Aorta (tissue), 5 donors: Measurements from ENCODE around the gene RXFP4. TPM values are rescaled to one million over a fixed set of nuclear protein-coding genes. Genes with fewer than 3 reads are reported as not detected.

ENCODE experiments used
- ATAC-seq: fragments of 200-7000 bp; cut with Tn5 transposase; one replicate; pipeline ENCODE4 v1.9.1; 2022; ENCODE audit warnings: moderate library complexity; ENCODE audit not compliant: low FRiP score
- DNase-seq, 2 donors: peaks; one replicate each; pipeline ENCODE4 v3.0.0-alpha.2; 2020
- H3K27ac ChIP-seq, 2 donors: one replicate each; pipeline ENCODE4 v1.5.1; 2013; ENCODE audit warnings: low read length in 2 of 2, mild to moderate bottlenecking in 2 of 2, moderate library complexity in 2 of 2, control low read depth in 1 of 2, inconsistent platforms in 1 of 2, low read depth in 1 of 2
- H3K27me3 ChIP-seq, 2 donors: one replicate each; pipeline ENCODE4 v1.6.1; 2013; ENCODE audit warnings: control low read depth in 1 of 2, low read length in 1 of 2, mild to moderate bottlenecking in 1 of 2, moderate library complexity in 1 of 2; ENCODE audit not compliant: insufficient read depth in 2 of 2, control insufficient read depth in 1 of 2
- H3K36me3 ChIP-seq, 2 donors: one replicate each; pipeline ENCODE4 v1.6.1; 2013; ENCODE audit warnings: control low read depth in 1 of 2, low read length in 1 of 2, mild to moderate bottlenecking in 1 of 2; ENCODE audit not compliant: insufficient read depth in 2 of 2, control insufficient read depth in 1 of 2
- H3K4me1 ChIP-seq, 2 donors: one replicate each; pipeline ENCODE4 v1.6.1; 2013; ENCODE audit warnings: low read length in 2 of 2, control low read depth in 1 of 2, mild to moderate bottlenecking in 1 of 2, moderate library complexity in 1 of 2; ENCODE audit not compliant: insufficient read depth in 2 of 2, control insufficient read depth in 1 of 2
- H3K4me3 ChIP-seq, 2 donors: one replicate each; pipeline ENCODE4 v1.5.1; 2013; ENCODE audit warnings: low read length in 2 of 2, control low read depth in 1 of 2, mild to moderate bottlenecking in 1 of 2
- H3K9me3 ChIP-seq: one replicate; pipeline ENCODE4 v1.6.1; 2013; ENCODE audit warnings: mild to moderate bottlenecking, low read length; ENCODE audit not compliant: control insufficient read depth
- WGBS, 2 donors: extraction: QIAGEN DNeasy Blood & Tissue Kit; methylation state at CpG; one replicate each; pipeline ENCODE4 v1.1.7; 2013; 5-methylcytosine and 5-hydroxymethylcytosine counted together
- intact Hi-C, 2 donors: fragments of 100-400 bp; cut with DNase I; formaldehyde crosslinking; loops; one replicate each; pipeline versions ENCODE4 v1.14.2 to v1.15.0; 2022
- polyA plus RNA-seq, 2 donors: library from polyadenylated mRNA; stranded (reverse); fragments of 200-250 nt; gene quantifications; one replicate each; pipeline ENCODE4 v1.2.3, GENCODE V29; 2013
- total RNA-seq, 2 donors: library from RNA; stranded (reverse); fragmentation: NEBNext Ultra II Directional; extraction: Animal tissue kit (Norgen Biotek cat#: 25700); gene quantifications; one replicate each; pipeline ENCODE4 v1.2.1, GENCODE V29; 2021
- donor health status: healthy with polysubstance abuse.
- donor health status: Bipolar disorder and iron deficiency.
- donor health status: DM: no; HTN: no; CAD: no.
- donor health status: DM: no; HTN: no; CAD: no.
- donor health status: DM: yes; HTN: yes; CAD: no.

RXFP4 gene
- total and polyA plus RNA-seq, 4 donors, result not detected

DNA sequence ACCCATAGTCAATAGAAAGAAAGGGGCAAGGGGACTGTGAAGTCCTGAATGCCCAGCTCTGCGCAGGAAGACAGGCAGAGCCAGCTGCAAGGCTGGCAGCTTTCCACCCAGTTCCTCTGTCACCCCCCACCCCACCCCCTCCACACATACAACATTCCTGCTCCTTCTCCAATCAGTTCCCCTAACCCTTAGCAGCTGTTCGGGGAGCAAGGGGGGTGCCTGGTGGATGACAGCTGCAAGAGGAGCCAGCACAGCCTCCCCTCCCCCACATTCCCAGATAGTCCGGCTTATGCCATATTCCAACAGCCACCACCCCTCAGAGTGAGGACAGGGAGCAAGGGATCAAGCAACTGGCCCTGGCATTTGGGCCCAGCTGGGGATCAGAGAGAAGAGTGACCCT, 27.2 kb downstream of the RXFP4 start:
- intact Hi-C loops, result no loop called here
- peaks cover 0 to 9% of the 10 kb centered on the region in 2 donors for H3K36me3 ChIP-seq
- 7 to 8% methylated on average over 3 of the region's 3 CpGs for WGBS, 2 donors

DNA sequence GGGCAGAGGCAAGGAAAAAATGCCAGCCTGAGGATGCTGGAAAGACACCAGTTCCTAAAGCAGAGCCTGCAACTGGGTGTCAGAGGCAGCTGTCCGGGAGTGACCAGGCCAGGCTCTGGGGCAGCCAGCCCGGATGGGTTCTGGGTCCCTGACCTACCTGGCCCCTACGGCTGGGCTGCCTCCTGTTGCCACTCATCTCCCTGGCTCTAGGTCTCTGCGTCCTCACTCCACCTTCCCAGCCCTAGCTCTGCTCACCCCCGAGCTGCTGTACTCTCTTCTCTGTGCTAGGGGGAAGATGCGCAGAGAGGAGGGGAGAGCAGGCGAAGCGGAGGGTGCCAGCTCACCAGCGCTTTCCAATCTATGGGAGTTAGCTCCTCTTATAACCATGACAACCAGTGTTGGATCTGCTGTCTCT, 27.9 kb downstream of the RXFP4 start:
- Histone ChIP-seq H3K27me3 (no peaks in the 10 kb centered on the region), H3K9me3 (no peaks in the 10 kb centered on the region), H3K36me3 (peaks cover 0 to 7% of the 10 kb centered on the region in 2 donors), H3K4me1 (no peaks in the 10 kb centered on the region), H3K4me3 (no peak overlapping the region), H3K27ac (peak overlapping the region; percentile 20 to 37)
- intact Hi-C loops, result no loop called here
- DNase-seq (no peak), ATAC-seq (no peak)
- 59 to 61% methylated on average over 8 to 9 of the region's 9 CpGs for WGBS, 2 donors

More for the DNA sequence above, 27.2 kb downstream of the RXFP4 start:
- peak overlapping the region in 1 of 2 donors; percentile 65 for H3K27ac ChIP-seq
- H3K4me1 ChIP-seq, result no peaks in the 10 kb centered on the region
- DNase-seq (no peak), ATAC-seq (no peak)
- H3K9me3 ChIP-seq, result no peaks in the 10 kb centered on the region
- H3K27me3 ChIP-seq, result no peaks in the 10 kb centered on the region
- H3K4me3 ChIP-seq, result no peak overlapping the region

DNA sequence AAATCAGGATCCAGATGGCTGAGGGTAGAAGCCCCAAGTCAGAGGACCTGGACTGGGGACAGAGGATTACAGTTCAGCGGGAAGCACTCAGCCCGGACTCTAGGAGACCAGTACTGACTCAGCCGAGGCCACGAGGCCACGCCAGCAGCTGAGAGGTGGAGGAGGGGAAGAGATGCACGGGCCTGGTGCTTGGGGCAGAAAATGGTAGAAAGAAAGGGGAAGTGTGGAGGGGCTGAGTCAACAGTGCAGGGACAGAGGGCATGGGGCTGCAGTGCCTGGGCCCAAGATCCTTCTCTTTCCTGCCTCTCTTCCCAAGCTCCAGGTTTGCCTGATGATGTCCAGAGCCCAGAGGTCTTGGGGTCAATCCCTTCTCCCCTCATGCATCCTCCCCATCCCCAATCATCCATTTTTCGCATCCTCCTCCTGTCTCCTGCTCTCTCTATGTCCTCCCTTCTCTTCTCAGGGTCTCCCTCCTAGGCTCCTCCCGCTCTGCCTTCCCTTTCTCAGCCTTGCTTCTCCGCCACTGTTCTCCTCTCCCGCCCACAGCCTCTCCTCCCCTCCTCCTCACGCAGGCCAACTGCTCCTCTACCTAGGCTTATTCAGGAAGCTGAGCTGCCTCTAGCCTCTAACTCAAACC, 29.2 kb downstream of the RXFP4 start:
- H3K36me3 ChIP-seq, result peaks cover 0 to 2% of the 10 kb centered on the region in 2 donors
- H3K9me3 ChIP-seq, result no peaks in the 10 kb centered on the region
- peak; percentile 73 for ATAC-seq
- H3K4me1 ChIP-seq, result no peaks in the 10 kb centered on the region
- peak overlapping the region in 1 of 2 donors; percentile 58 for H3K27ac ChIP-seq
- DNase-seq, result peak; percentile 90 to 92
- H3K27me3 ChIP-seq, result no peaks in the 10 kb centered on the region
- intact Hi-C loops, result loop anchor here in 1 of 2 donors (10.0 kb wide), 1 partner anchor 154 kb away; no protein-coding TSS in a partner anchor
- no peak overlapping the region for H3K4me3 ChIP-seq
- WGBS, 2 donors, result 10 to 14% methylated on average over 11 of the region's 11 CpGs

DNA sequence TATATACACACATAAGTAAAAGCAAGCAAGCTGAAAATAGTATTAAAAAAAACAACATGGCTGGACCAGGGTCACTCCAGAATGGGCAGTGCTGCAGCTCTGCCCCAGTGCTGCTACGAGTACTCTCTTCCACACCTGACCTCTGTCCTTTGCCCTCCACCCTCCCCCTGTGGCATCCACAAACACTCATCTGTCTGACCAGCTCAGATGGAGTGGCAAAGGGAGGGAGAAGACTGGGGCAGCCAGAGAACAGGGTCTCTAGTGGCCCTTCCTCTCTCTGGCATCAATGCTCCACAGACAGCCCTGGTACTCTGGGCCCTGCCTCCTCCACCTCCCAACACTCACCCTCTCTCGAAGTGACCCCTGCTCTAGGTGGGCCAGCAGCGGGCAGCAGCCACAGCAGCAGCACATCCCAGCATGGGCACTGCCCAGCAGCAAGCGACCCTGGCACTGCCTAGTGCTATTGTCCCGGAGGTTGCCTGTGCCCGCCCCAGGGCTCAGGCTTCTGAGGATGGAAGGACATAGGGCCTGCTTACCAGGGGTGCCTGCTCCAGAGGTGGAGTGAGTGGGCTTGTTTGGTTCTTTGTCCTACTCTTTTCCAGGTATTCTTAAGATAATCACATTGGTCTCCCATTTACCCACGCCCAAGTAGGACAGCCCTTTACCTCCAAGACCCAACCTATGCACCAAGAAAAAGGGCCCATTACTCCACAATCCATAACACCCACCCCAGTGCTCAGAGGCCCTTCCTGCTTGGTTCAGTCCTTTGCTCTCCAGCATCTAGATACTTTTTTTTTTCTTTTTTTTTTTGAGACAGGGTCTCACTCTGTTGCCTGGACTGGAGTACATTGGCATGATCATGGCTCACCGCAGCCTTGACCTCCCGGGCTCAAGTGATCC, 30.7 kb downstream of the RXFP4 start:
- intact Hi-C loops, result loop anchor here in 1 of 2 donors (10.0 kb wide), 1 partner anchor 153 kb away; no protein-coding TSS in a partner anchor
- no peak for ATAC-seq
- Histone ChIP-seq H3K27ac (peak overlapping the region in 1 of 2 donors; percentile 26), H3K36me3 (peaks cover 0 to 2% of the 10 kb centered on the region in 2 donors), H3K9me3 (no peaks in the 10 kb centered on the region), H3K27me3 (no peaks in the 10 kb centered on the region), H3K4me1 (no peaks in the 10 kb centered on the region), H3K4me3 (no peak overlapping the region)
- 54 to 55% methylated on average over 9 of the region's 9 CpGs for WGBS, 2 donors
- DNase-seq, result no peak

DNA sequence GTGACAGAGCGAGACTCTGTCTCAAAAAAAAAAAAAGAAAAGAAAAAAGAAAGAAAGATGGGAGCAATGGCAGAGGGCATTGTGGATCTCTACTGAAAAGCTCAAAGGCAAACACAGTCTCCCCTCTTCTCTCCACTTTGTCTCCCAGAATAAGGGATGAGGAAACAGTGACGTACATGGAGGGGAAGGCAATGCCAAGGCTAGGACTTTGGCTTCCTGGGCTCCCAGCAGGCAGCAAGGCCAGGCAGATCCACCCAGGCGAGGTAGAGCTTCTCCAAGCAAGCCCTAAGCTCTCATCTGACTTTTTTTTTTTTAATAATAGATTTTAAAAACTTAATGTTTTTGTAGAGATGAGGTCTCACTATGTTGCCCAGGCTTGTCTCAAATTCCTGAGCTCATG, 32.3 kb downstream of the RXFP4 start:
- no peaks in the 10 kb centered on the region for H3K9me3 ChIP-seq
- H3K36me3 ChIP-seq, result peaks cover 0 to under 1% of the 10 kb centered on the region in 2 donors
- no peaks in the 10 kb centered on the region for H3K4me1 ChIP-seq
- WGBS, 2 donors, result 22 to 31% methylated on average over 3 of the region's 3 CpGs
- DNase-seq (no peak), ATAC-seq (no peak)
- no peak overlapping the region for H3K4me3 ChIP-seq
- peak overlapping the region in 1 of 2 donors; percentile 35 for H3K27ac ChIP-seq
- no peaks in the 10 kb centered on the region for H3K27me3 ChIP-seq
- intact Hi-C loops, result loop anchor here in 1 of 2 donors (10.0 kb wide), 1 partner anchor 151 kb away; no protein-coding TSS in a partner anchor

DNA sequence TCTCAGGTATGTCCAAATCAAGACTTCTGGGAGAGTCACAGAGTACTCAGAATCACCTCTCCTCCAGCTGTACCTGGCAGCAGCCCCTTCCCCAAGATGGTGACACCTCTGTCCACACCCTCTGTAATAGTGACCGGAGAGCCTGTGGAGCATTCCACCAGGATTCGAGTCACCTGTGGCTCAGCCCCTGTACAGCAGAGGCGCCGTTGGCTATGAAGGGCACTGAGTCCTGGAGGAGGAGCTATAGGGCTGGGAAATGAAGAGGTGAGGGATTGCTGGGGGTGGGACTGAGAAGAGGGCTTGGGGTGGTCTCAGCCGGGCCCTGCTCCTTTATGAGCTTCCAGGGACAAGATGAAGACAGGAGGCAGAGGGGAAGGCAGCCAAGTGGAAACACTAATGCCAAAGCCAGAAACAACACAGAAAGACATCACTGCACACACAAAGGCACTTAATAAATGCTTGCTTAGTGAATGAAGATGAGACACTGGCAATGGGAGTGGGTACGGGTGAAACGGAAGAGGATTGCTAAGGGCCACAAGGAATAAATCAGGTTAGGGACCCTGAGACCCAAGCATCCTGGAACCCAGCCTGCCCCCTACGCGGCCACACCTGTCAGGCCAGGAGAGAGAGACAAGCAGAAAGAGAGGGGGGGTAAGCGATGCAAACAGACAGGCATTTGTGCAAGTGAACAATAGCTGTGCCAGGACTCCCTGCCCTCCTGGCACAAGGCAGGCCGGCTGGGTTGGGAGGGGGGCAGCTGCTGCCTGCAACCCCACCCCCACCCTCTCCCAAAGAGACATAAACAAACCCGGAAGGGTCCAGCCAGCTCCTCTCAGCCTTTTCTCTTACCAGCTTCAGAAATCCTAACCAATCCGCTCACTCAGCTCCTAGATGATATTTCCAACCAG, 33.0 kb downstream of the RXFP4 start:
- no peaks in the 10 kb centered on the region for H3K36me3 ChIP-seq
- no peaks in the 10 kb centered on the region for H3K4me1 ChIP-seq
- ATAC-seq (no peak), DNase-seq (no peak)
- H3K9me3 ChIP-seq, result no peaks in the 10 kb centered on the region
- intact Hi-C loops, result loop anchor here in 1 of 2 donors (5.0 to 10.0 kb wide), 2 partner anchors 32 to 150 kb away; partner anchors contain the start of gene RXFP4
- H3K27ac ChIP-seq, result peak overlapping the region in 1 of 2 donors; percentile 19
- WGBS, 2 donors, result 15% methylated on average over 13 of the region's 13 CpGs
- H3K4me3 ChIP-seq, result peak overlapping the region in 1 of 2 donors; percentile 40
- H3K27me3 ChIP-seq, result no peaks in the 10 kb centered on the region

DNA sequence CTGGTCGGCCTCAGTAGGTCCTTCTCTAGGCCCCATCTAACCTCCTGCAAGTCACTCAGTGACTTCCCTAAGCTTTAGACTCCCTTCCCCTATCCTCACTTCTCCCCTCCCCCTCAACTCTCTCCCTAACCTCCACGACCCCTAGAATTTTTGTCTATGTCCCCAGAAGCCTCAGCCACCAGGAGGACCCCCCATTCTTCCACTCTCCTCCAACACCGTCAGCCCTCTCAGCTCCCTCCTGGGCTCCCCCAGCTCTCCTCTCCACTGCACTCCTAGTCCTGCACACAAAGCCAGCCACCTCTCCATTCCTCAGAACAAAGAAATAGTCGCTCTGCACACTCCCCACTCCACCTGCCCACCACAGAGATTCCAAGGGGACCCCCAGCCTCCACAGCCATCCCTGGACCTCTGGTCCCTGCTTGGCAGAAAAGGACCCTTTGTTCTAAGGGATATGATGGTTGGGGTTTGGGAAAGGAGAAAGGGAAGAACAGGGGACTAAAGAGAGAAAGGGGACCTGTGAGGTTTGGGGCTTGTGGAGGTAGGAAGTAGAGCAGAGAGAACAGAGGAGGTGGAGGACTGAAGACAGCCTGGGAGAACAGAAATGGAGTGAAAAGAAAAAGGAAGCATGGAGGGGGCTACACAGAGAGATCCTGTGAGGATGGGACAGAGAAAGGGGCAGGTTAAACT, 34.1 kb downstream of the RXFP4 start:
- intact Hi-C loops, result loop anchor here in 1 of 2 donors (5.0 to 10.0 kb wide), 2 partner anchors 33 to 149 kb away; partner anchors contain the start of gene RXFP4
- WGBS, 2 donors, result 5 to 7% methylated on average over 4 of the region's 4 CpGs

More for the DNA sequence above, 34.1 kb downstream of the RXFP4 start:
- H3K9me3 ChIP-seq, result no peaks in the 10 kb centered on the region
- ATAC-seq (no peak), DNase-seq (no peak)
- no peaks in the 10 kb centered on the region for H3K27me3 ChIP-seq
- H3K27ac ChIP-seq, result peak overlapping the region; percentile 12 to 23
- H3K4me1 ChIP-seq, result peaks cover 0 to 3% of the 10 kb centered on the region in 2 donors
- no peaks in the 10 kb centered on the region for H3K36me3 ChIP-seq
- H3K4me3 ChIP-seq, result peak overlapping the region in 1 of 2 donors; percentile 42
